RWPE2 (cell line): ENCODE measurements around the gene TPI1.

Experiments used
- ATAC-seq: fragments of 200-7000 bp; cut with Tn5 transposase; 3 replicates; pipeline ENCODE4 v1.9.1; 2021; ENCODE audit warnings: low read depth
- DNase-seq: peaks from one replicate; pipeline ENCODE4 v3.0.0-alpha.2; 2020; ENCODE audit warnings: low spot score
- H3K27ac ChIP-seq: fragments of 450-650 bp; 2 replicates; pipeline ENCODE4 v1.5.1; 2017; ENCODE audit warnings: mild to moderate bottlenecking; ENCODE audit not compliant: poor library complexity, severe bottlenecking
- H3K27me3 ChIP-seq: fragments of 250-450 bp; sonication (Bioruptor Pico); 2 replicates; pipeline ENCODE4 v1.5.1; 2021; ENCODE audit warnings: mild to moderate bottlenecking, moderate library complexity; ENCODE audit not compliant: insufficient read depth, poor library complexity, severe bottlenecking
- H3K36me3 ChIP-seq: fragments of 250-450 bp; sonication (Bioruptor Pico); 2 replicates; pipeline ENCODE4 v1.5.1; 2020; ENCODE audit warnings: low read depth, mild to moderate bottlenecking, moderate library complexity
- H3K4me1 ChIP-seq: fragments of 250-450 bp; sonication (Bioruptor Pico); 2 replicates; pipeline ENCODE4 v1.5.1; 2021; ENCODE audit warnings: mild to moderate bottlenecking, moderate library complexity; ENCODE audit not compliant: insufficient read depth, poor library complexity, severe bottlenecking
- H3K4me3 ChIP-seq: fragments of 250-450 bp; sonication (Bioruptor Pico); 2 replicates; pipeline ENCODE4 v1.5.1; 2021; ENCODE audit warnings: mild to moderate bottlenecking, moderate library complexity; ENCODE audit not compliant: severe bottlenecking
- H3K9me3 ChIP-seq: fragments of 250-450 bp; sonication (Bioruptor Pico); 2 replicates; pipeline ENCODE4 v1.5.1; 2021; ENCODE audit warnings: mild to moderate bottlenecking, moderate library complexity; ENCODE audit not compliant: severe bottlenecking
- TF ChIP-seq, protein P1 (sequence below): fragments of 450-650 bp; IDR thresholded peaks from one replicate; pipeline ENCODE4 v1.5.1; 2017; ENCODE audit warnings: mild to moderate bottlenecking, moderate library complexity; ENCODE audit not compliant: poor library complexity, severe bottlenecking

The TPI1 gene

DNA sequence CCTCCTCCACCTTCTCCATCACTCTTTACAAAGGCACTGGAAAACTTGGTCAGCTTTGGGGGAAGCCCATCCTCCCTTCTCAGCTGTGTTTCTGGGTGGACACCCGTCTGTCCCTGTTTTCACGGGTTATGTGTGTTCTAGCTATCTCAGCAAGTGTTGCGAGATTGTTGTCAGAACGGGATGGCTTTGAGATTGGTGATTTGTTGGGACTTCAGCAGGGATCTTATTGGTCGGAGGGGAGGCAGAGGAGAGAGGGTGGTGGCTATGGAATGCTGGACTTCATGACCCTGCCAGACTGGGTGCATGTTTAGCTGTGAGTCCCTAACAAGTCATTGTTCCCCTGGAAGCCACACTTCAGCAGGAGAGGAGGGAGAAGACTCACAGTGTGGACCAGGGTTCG is 13.3 kb upstream of the TPI1 start:
- H3K4me3 ChIP-seq: no peak overlapping the region

DNA sequence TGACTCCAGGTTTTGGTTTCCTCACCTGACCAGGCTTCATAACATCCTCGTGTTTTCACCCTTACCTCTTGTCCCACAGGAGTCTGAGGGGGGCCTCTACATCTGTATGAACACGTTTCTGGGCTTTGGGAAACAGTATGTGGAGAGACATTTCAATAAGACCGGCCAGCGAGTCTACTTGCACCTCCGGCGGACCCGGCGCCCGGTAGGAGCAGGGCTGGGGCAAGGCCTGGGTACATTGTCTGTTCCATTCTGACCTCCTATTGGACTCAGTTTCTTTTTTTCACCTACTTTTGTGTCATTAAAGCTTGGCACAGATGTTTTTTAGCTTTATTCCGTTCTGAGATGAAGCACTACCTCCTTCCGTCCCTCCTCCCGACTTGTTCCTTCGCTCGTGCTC is 12.0 kb upstream of the TPI1 start:
- Histone ChIP-seq H3K27me3 (no peaks in the 10 kb centered on the region), H3K4me1 (no peaks in the 10 kb centered on the region), H3K36me3 (peaks cover 47% of the 10 kb centered on the region), H3K27ac (no peak overlapping the region), H3K4me3 (no peak overlapping the region), H3K9me3 (no peaks in the 10 kb centered on the region)
- ATAC-seq (no peak), DNase-seq (no peak)
- TF ChIP-seq, protein P1, sequence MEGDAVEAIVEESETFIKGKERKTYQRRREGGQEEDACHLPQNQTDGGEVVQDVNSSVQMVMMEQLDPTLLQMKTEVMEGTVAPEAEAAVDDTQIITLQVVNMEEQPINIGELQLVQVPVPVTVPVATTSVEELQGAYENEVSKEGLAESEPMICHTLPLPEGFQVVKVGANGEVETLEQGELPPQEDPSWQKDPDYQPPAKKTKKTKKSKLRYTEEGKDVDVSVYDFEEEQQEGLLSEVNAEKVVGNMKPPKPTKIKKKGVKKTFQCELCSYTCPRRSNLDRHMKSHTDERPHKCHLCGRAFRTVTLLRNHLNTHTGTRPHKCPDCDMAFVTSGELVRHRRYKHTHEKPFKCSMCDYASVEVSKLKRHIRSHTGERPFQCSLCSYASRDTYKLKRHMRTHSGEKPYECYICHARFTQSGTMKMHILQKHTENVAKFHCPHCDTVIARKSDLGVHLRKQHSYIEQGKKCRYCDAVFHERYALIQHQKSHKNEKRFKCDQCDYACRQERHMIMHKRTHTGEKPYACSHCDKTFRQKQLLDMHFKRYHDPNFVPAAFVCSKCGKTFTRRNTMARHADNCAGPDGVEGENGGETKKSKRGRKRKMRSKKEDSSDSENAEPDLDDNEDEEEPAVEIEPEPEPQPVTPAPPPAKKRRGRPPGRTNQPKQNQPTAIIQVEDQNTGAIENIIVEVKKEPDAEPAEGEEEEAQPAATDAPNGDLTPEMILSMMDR: no peak

More for the DNA sequence above, 13.3 kb upstream of the TPI1 start:
- Histone ChIP-seq H3K27me3 (no peaks in the 10 kb centered on the region), H3K4me1 (no peaks in the 10 kb centered on the region), H3K9me3 (no peaks in the 10 kb centered on the region), H3K27ac (no peak overlapping the region), H3K36me3 (peaks cover 47% of the 10 kb centered on the region)
- no peak for ATAC-seq
- DNase-seq: no peak
- TF ChIP-seq, protein P1: no peak

DNA sequence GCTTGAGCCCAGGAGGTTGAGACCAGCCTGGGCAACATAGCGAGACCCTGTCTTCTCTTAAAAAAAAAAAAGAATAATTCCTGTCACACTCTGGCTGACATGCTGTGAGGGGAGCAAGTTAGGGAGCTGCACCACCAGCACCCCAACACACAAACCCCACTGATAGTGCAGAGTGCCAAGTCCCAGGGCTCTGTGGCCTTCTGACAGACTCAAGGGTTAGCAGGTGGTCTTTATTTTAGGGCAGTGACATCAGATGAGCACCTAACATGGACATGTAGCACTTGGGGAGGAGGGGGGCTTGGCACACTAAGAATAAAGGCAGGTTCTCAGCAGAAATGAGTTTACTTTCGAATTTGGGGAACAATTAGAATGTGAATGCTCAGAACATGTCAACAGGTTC is 8.5 kb upstream of the TPI1 start:
- no peaks in the 10 kb centered on the region for H3K27me3 ChIP-seq
- no peak overlapping the region for H3K4me3 ChIP-seq
- ATAC-seq (no peak), DNase-seq (no peak)
- H3K27ac ChIP-seq: no peak overlapping the region
- TF ChIP-seq, protein P1: no peak
- peaks cover 56% of the 10 kb centered on the region for H3K36me3 ChIP-seq
- H3K9me3 ChIP-seq: no peaks in the 10 kb centered on the region
- H3K4me1 ChIP-seq: no peaks in the 10 kb centered on the region

DNA sequence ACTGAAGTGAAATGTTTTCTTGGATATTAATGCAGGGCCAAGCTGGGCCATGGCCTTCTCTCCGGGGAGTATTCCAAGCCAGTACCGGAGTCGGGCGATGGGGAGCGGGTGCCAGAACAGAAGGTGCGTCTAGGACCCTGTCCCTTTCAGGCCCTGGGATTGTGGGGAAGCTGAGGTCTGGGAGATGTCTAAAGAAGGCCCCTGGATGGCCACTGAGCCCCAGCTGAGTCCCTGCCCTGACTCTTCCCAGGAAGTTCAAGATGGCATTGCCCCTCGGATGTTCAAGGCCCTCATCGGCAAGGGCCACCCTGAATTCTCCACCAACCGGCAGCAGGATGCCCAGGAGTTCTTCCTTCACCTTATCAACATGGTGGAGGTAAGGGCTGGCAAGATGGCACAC is 7.2 kb upstream of the TPI1 start:
- TF ChIP-seq, protein P1: no peak
- no peaks in the 10 kb centered on the region for H3K27me3 ChIP-seq

DNA sequence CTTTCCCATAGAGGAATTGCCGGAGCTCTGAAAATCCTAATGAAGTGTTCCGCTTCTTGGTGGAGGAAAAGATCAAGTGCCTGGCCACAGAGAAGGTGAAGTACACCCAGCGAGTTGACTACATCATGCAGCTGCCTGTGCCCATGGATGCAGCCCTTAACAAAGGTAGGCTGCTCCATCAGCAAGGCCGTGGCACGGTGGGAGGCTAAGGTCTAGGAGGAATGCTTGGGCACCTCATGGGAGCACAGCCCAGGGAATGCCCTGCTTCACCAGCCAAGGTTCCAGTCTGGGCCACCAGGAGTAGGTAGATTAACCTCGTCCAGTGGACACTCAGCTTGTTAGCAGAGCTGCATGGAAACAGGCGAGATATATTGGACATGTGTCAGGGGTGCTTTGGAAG is 6.4 kb upstream of the TPI1 start:
- H3K4me3 ChIP-seq: no peak overlapping the region
- H3K36me3 ChIP-seq: peaks cover 62% of the 10 kb centered on the region
- TF ChIP-seq, protein P1: no peak
- H3K4me1 ChIP-seq: no peaks in the 10 kb centered on the region
- no peaks in the 10 kb centered on the region for H3K9me3 ChIP-seq
- DNase-seq (no peak), ATAC-seq (no peak)
- H3K27ac ChIP-seq: no peak overlapping the region
- no peaks in the 10 kb centered on the region for H3K27me3 ChIP-seq

More for the DNA sequence above, 7.2 kb upstream of the TPI1 start:
- Histone ChIP-seq H3K9me3 (no peaks in the 10 kb centered on the region), H3K27ac (no peak overlapping the region), H3K4me1 (no peaks in the 10 kb centered on the region), H3K36me3 (peaks cover 67% of the 10 kb centered on the region), H3K4me3 (no peak overlapping the region)
- DNase-seq: no peak
- no peak for ATAC-seq
